HS-27A (cell line): ENCODE measurements around the gene CCDC73.
A peak's percentile ranks its signal among the peaks of the same experiment; 100 is the strongest.
"Not testable (repeated sequence)": the region's sequence is repeated elsewhere in the genome, so short reads cannot be mapped to it uniquely, and the experiment has no call there.

ENCODE experiments used
- DNase-seq: peaks from one replicate; pipeline ENCODE4 v3.0.0-alpha.2; 2012; ENCODE audit warnings: low read depth, missing footprints

The CCDC73 gene

DNA sequence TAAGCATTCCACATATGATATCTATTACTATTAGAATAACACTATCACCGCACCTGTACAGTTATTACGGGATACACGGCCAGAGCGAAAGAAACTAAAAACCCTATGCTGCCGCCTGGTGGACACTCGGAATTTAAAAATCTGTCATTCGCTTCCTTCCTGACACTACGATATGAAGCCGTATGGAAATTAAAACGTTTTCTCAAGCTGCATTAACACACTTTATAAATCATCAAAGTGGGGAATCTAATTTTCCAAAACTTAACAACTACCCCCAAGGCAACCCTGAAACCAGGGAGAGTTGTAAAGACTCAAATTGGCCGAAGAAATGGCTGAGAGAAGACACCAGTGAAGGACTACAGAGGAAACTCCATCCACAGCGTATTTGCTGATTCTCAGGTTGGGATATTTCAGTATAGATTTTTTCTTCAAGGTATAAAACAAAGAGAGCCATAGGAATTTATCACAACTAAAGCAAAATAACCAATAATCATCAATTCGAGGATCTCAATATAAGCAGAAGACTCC is 1.4 kb downstream of the CCDC73 start:
- DNase-seq = peak; percentile 9

DNA sequence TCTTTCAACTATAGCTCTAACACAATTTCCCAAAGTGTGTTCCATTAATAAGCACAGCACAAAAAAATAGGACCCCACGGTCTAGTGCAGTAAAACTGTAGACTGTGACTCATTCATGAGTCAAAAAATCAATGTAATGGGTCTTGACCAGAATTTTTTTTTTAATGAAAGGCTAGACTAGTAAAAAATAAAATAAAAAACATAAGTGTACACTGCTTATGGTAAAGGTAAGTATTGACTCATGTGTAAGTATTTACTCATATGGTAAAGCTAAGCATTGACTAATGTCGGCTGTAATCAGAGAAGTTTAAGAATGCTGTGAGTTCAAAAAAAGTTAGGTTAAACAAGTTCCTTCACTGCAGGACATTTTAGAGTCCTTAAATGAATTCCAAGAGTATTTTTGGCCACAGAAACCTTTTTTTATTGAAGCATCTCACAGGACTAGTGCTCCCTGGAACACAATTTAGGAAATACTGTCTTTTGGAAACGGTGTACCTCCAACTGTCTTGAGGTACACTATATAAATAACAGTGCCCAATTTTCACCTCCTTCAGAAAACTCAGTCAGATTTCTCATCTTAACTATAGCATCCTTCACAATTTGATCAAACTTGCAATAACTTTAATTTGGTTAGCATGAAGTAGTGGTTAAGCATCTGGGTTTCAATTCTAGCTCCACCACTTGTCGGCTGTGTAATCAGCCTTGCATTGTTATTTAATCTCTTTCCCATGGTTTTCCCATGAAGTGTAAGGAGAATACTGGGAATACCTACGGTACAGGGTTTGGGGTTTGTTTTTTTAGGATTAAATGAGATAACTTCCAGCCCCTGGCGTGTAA is 2.1 kb downstream of the CCDC73 start:
- no peak for DNase-seq

- DNase-seq = no peak
Measured at GRCh38 chr11:32790916-32791315, 3.5 kb downstream of the CCDC73 start.

DNA sequence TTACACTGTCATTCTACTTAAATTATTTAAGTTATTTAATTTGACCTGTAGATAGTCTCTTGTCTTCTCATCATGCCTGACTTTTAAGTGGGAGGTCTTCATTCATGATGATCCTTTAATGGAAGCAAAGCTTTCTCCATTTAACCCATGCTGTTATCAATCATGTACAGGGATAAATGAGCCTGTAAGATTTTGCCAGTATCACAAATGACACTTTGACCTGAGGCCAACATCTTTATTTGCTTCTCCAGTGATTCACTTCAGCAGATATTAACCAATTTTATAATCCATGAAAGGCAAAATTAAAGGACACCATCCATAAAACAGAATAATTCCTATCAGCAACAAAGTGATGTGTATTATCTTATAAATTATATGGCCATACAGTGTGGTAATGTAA is 7.7 kb downstream of the CCDC73 start:
- no peak for DNase-seq

DNA sequence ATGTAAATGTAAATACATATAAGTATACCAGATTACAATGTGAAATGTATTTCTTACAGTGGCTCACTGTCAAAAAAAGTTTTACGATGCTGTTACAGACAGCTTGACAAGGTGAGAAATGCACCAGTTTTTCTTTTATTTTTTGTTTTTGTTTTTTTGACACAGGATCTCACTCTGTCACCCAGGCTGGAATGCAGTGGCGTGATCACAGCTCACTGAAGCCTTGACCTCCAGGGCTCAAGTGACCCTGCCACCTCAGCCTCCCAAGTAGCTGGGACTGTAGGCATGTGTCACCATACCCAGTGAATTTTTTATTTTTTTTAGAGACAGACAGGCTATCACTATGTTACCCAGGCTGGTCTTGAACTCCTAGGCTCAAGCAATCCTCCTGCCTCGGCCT is 9.2 kb downstream of the CCDC73 start:
- DNase-seq = no peak

DNA sequence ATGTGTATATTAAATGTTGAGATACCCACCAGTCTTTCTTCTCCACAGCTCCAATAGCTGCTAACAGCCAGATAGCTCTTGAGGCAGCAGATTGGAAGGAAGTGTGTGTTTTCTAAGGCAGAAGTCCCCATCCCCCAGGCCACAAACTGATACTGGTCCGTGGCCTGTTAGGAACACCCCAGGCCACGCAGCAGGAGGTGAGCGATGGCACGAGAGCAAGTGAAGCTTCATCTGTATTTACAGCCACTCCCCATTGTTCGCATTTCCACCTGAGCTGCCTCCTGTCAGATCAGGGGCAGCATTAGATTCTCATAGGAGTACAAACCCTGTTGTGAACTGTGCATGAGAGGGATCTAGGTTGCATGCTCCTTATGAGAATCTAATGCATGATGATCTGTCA is 12.7 kb downstream of the CCDC73 start:
- no peak for DNase-seq

- DNase-seq = not testable (repeated sequence)
Measured at GRCh38 chr11:32780839-32781238, 13.6 kb downstream of the CCDC73 start.

DNA sequence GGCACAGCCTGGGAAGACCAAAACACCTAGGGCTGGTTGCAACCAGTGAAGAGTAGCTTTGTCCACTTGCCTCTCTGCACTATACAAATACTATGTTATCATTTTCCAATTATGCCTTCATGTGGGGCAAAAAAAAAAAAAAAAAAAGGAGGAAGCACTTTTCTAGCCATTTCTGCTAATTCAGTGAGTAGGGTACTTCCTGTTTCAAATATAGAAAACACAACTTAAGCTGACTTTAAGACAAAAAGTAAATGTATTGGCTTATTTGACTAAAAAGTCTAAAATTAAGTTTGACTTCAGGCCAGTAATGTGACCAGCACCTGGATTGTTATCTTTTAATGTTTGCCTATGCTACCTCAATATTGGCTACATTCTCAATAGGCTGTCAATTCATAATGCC is 15.3 kb downstream of the CCDC73 start:
- DNase-seq = no peak

- DNase-seq = no peak
Measured at GRCh38 chr11:32775908-32776307, 18.6 kb downstream of the CCDC73 start.

DNA sequence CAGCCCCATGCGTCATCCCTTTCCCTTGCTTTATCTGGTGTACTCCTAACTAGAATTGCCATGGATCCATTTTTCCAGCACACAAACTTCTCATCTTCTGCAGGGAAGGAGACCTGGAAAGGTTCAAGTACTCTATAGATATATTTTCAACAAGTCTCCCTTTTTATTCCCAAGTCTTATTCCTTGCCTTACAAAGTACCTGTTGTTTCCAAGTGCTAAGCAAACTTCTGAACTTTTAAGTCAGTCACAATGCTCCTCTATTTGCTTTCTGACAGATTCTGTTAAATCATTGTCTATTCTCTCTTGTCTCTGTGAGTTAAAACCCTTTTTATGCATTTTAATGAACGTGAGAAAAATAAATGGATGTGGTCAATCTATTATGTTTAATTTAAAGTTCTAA is 20.4 kb downstream of the CCDC73 start:
- DNase-seq = no peak

- no peak for DNase-seq
Measured at GRCh38 chr11:32772731-32773130, 21.7 kb downstream of the CCDC73 start.

DNA sequence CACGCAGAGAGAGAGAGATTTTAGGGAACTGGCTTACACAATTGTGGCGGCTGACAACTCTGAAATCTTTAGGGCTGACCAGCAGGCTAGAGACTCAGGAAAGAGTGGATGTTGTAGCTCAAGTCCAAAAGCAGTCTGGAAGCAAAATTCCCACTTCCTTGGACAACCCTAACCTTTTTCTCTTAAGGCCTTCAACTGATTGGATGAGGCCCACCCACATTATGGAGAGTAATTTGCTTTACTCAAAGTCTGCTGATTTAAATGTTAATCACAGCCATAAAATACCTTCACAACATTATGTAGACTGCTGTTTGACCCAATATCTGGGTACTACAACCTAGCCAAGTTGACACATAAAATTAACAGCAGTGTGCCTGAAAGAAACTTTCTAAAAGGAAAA is 32.7 kb downstream of the CCDC73 start:
- DNase-seq = not testable (repeated sequence)

- DNase-seq = no peak
Measured at GRCh38 chr11:32758291-32758690, 36.2 kb downstream of the CCDC73 start.

DNA sequence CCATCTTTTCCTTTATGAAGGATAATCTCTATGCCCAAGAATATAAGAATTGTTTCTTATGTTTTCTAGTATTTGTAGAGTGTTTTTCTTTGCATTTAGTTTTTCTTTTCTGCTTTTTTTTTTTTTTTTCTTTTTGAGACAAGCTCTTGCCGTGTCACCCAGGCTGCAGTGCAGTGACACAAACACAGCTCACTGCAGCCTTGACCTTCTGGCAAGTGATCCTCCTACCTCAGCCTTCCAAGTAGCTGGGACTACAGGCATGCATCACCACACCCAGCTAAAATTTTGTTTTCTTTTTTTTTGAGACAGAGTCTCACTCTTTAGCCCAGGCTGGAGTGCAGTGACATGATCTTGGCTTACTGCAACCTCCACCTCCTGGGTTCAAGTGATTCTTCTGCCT is 41.3 kb downstream of the CCDC73 start:
- DNase-seq = not testable (repeated sequence)

DNA sequence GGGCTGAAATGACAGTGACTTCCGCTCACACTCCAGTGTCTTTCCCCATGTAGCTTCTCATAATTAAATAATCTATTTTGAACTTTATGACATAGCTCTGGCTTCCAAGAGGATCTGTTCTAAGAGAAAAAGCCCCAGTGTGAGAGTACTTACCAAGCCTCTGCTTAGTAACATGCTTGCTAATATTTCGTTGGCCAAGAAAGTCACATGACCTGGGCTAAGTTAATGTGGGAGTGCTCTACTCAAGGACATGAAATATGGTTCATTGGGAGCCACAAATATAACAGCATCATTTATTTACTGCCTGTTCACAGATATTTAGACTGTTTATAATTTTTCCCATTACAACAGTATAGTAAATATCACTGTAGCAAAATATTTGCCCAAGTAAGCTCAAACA is 42.5 kb downstream of the CCDC73 start:
- DNase-seq = no peak

DNA sequence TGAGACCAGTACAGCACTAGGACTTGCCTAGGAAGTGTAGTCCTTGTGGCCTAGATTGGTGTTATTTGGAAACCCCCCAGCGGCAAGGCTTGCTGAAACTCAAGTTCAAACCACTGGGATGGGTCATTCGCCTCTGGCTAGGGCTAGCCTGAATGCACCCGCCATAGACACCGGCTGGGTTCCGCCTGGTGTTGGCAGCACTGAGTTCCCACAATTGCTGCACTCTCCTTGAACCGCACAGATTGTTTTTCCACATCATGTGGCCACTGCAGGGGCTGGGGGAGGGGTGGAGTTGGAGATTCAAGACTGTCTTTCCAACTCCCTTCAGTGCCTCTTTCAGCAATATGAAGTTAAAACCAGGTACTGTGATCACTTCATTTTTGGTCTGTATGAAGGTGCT is 43.1 kb downstream of the CCDC73 start:
- no peak for DNase-seq

- DNase-seq = no peak
Measured at GRCh38 chr11:32729976-32730375, 64.5 kb downstream of the CCDC73 start.

GRCh38 chr11:32723332-32723731 is 71.1 kb downstream of the CCDC73 start:
- DNase-seq = no peak

- no peak for DNase-seq
Measured at GRCh38 chr11:32722255-32722654, 72.2 kb downstream of the CCDC73 start.

DNA sequence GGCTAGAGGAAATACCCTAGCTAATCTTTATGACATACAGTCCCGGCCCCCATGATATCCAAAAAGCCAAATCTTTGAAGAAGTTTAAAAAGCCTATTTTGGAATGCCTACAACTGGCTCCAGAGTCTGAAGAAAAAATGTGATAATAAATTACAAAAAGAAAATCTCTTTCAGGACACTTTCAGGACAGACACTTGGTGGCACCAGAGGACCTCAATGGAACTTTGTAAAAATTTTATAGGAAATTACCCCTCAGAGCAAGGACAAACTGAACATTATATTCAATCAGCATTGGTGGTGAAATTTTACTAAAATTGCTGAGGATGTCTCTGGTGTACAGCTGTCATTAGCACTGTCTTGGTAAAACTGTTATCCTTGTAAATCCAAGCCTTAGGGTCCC is 81.0 kb downstream of the CCDC73 start:
- no peak for DNase-seq

DNA sequence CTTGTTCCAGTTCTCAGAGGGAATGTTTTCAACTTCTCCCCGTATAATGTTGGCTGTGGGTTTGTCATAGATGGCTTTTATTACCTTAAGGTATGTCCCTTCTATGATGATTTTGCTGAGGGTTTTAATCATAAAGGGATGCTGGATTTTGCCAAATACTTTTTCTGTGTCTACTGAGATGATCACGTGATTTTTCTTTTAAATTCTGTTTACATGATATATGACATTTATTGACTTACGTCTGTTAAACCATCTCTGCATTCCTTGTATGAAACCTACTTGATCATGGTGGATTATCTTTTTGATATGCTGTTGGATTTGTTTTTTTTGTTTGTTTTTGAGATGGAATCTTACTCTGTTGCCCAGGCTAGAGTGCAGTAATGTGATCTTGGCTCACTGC is 85.5 kb downstream of the CCDC73 start:
- not testable (repeated sequence) for DNase-seq

DNA sequence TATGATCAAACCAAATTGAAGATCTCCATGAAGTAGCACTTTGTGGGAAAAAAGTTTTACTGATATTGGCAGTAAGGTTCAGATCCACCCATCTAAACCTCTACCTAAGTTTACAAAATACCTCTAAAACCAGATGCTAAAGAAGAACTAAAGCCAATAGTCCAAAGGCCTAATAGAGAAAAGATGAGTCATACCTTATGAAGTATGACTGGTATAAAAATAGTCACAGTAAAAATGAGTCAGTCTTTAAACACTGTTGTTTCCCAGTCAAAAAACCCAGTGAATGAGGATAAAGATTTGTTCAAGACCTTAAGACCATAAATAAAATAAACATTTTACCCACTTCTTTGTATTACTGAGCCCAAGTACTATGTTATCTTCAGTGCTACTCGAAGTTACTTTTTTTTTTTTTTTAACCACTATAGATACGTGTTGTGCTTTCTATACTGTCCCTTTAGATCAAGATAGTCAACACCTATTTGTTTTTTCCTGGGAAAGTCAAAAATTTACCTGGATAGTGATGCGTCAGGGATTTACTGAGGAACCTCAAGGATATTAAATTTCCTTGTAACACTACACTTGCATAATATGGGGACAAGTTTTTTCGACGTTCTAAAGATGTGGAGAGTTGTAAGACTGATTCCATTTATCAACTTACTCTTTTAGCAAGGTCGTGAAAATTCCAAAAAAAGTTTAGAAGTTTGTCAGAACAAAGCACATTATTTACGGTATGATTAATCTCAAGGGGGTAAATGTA is 87.3 kb downstream of the CCDC73 start:
- DNase-seq = peak; percentile 42
